Left ventricle myocardium superior (tissue), 1 donor: ENCODE measurements around the gene GNPTAB. TPM values are rescaled to one million over a fixed set of nuclear protein-coding genes. Genes with fewer than 3 reads are reported as not detected.
"Not testable (repeated sequence)": the region's sequence is repeated elsewhere in the genome, so short reads cannot be mapped to it uniquely, and the experiment has no call there.

Experiments used
- ATAC-seq: fragments of 200-7000 bp; cut with Tn5 transposase; one replicate; pipeline ENCODE4 v1.9.1; 2020; ENCODE audit warnings: mild to moderate bottlenecking, moderate library complexity
- DNase-seq: peaks from one replicate; pipeline ENCODE4 v3.0.0-alpha.2; 2020
- intact Hi-C: fragments of 100-400 bp; cut with micrococcal nuclease; formaldehyde crosslinking; loops from one replicate; pipeline ENCODE4 v1.11.0; 2022
- total RNA-seq: library from RNA; stranded (reverse); fragmentation: NEBNext Ultra II Directional; extraction: Animal tissue kit (Norgen Biotek cat#: 25700); gene quantifications from one replicate; pipeline ENCODE4 v1.2.1, GENCODE V29; 2021
- donor health status: DM: no; HTN: yes; CAD: no; lungs with severe emphysema.

Gene GNPTAB
- total RNA-seq, 1 donor from 2014 or later, result 47.8 TPM

- ATAC-seq (no peak), DNase-seq (no peak)
- intact Hi-C loops, result no loop called here
Observed at GRCh38 chr12:101813117-101813516, 17.6 kb downstream of the GNPTAB start.

- intact Hi-C loops, ATAC-seq, DNase-seq: not testable (repeated sequence)
Observed at GRCh38 chr12:101812716-101813115, 18.0 kb downstream of the GNPTAB start.

- ATAC-seq, intact Hi-C loops, DNase-seq: not testable (repeated sequence)
Observed at GRCh38 chr12:101811342-101811741, 19.4 kb downstream of the GNPTAB start.

DNA sequence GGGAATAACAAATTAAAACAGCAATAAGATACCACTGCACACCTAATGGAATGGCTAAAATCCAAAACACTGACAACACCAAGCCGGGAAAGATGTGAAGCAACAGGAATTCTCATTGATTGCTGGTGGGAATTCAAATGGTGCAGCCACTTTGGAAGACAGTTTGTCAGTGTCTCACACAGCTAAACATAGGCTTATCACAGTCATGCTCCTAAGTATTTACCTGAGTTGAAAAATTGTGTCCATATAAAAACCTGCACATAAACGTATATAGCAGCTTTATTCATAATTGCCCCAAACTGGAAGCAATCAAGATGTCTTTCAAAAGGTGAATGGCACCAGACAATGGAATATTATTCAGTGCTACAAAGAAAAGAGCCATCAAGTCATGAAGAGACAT lies 21.6 kb downstream of the GNPTAB start:
- intact Hi-C loops, result no loop called here
- DNase-seq, result no peak
- no peak for ATAC-seq

DNA sequence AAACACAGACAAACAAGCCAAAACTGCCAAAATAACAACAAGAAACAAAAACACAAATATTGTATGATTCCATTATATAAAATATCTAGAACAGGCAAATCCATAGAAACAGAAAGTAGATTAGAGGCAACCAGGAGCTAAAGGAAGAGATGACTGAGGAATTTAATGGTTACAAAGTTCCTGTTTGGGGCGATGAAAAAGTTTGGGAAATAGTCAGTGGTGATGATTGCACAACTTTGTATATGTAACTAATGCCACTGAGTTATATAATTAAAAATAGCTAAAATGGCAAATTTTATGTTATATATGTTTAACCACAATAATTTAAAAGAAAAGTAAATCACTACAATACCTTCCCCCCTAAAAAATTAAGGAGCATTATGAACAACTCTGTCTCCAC lies 24.5 kb downstream of the GNPTAB start:
- DNase-seq, result no peak
- no peak for ATAC-seq
- intact Hi-C loops, result no loop called here

GRCh38 chr12:101804409-101804808 lies 26.4 kb downstream of the GNPTAB start:
- DNase-seq, result no peak
- intact Hi-C loops, result no loop called here
- ATAC-seq, result no peak

DNA sequence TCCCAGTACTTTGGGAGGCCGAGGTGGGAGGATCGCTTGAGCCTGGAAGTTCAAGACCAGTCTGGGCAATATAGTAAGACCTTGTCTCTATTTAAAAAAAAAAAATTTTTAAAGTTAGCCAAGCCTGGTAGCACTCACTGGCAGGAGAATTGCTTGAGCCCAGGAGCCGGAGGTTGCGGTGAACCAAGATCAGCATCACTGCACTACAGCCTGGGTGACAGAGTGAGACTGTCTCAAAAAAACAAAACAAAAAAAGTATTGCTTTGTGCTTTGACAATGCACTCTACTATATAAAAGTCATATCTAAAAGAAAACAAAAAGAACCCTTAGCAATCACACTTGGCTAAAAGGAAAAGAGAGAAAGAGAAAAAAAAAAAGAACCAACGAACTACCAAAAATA lies 26.8 kb downstream of the GNPTAB start:
- no peak for ATAC-seq
- no peak for DNase-seq
- intact Hi-C loops, result no loop called here

DNA sequence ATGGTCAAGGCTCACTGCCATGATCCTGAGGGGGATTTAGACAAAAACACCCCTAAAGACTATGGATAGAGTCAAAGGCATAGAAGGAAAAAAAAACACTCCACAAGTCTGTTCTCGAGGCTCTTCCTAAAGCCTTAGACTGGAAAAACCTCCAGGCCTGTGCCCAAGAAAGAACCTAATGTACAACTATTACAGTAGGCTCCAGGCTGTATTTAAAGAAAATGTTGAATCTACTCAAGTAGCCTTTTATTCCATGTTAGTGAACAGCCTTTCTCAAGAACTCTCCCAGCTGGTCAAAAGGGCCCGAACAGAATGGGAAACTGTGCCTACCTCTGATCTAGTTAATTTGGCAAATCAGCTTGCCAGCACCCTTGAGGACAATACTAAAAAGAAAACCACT lies 28.3 kb downstream of the GNPTAB start:
- intact Hi-C loops, result no loop called here
- no peak for DNase-seq
- no peak for ATAC-seq

- no peak for DNase-seq
- intact Hi-C loops, result no loop called here
- ATAC-seq, result no peak
Observed at GRCh38 chr12:101799774-101800173, 31.0 kb downstream of the GNPTAB start.

- no peak for ATAC-seq
- DNase-seq, result no peak
- intact Hi-C loops, result no loop called here
Observed at GRCh38 chr12:101795786-101796185, 35.0 kb downstream of the GNPTAB start.

GRCh38 chr12:101795013-101795412 lies 35.7 kb downstream of the GNPTAB start:
- intact Hi-C loops, result no loop called here
- ATAC-seq (no peak), DNase-seq (no peak)

GRCh38 chr12:101794574-101794973 lies 36.2 kb downstream of the GNPTAB start:
- DNase-seq (no peak), ATAC-seq (no peak)
- intact Hi-C loops, result no loop called here

- intact Hi-C loops, result no loop called here
- DNase-seq, result no peak
- no peak for ATAC-seq
Observed at GRCh38 chr12:101793401-101793800, 37.4 kb downstream of the GNPTAB start.

DNA sequence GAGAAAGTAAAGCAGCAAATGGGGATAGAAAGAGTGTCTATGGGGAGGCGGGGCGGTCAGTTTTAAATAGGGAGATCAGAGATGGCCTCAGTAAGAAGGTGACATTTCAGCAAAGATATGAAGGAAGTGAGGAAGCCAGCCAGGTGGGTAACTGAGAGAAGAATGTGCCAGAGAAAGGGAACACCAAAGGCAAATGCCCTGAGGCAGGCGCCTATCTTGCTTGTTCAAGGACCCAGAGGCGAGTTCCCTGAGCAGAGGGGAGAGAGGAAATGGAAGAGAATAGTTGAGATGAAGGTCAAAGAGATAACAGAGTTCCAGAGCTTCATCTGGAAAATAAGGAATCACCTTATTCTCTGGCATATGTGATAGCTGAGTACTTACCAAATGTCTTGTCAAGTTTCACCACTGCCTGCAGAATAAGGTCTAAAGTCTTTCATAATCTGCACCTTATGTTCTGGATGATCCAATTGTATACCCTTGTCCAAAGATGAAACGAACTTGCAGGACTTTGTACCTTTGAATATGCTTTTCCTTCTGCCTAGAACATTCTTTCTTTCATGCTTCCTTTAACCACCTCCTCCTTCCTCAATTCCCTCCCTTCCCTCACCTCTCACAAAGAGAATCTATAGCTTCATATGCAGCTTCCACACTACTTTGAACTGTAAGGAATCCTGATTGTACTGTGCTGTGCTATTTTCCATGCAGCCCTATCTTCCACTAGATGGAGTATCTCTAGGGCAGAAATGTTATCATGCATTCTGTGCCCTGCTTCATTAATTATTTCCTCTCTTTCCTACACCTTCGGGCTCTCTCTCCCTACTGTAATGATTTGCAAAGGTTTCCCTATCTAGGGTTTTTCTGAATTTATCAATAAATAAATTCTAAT lies 38.5 kb downstream of the GNPTAB start:
- peak; percentile 47 for ATAC-seq
- intact Hi-C loops, result no loop called here
- no peak for DNase-seq

DNA sequence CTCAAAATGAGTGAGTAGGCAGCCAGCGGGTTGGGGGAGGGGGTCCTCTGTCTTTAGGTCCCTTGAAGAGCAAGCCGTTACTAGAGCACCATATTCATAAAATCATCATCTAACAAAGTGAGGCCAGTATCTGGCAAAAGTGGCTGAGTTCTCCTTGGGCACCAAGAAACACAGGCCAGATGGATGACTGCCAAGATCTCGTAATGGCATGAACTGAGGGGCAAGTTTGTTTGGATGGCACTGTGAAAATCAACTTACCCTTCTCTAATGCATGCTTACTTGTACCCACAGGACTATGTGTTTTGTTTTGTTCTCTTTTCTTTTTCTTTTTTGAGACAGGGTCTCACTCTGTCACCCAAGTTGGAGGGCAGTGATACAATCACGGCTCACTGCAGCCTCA lies 41.6 kb downstream of the GNPTAB start:
- intact Hi-C loops, result no loop called here
- DNase-seq, result no peak
- no peak for ATAC-seq

DNA sequence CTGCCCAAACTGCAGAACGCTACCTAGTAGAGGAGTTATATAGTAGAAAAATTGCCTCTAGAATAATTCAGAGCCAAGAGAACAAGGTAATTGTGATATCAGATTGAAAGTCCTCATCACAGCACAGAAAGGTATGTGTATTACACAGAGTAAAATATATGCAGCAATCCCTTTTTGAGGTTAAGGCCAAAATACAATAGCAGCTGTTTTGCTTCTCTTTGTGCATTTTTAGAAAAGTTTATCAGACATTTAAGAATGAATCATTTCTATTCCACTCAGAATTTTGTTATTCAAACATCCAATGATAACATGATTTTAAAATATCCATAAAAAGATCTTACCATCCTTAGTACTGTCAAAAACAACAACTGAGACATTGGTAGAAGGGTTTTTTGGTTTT lies 45.1 kb downstream of the GNPTAB start:
- intact Hi-C loops, result no loop called here
- no peak for DNase-seq
- ATAC-seq, result no peak

DNA sequence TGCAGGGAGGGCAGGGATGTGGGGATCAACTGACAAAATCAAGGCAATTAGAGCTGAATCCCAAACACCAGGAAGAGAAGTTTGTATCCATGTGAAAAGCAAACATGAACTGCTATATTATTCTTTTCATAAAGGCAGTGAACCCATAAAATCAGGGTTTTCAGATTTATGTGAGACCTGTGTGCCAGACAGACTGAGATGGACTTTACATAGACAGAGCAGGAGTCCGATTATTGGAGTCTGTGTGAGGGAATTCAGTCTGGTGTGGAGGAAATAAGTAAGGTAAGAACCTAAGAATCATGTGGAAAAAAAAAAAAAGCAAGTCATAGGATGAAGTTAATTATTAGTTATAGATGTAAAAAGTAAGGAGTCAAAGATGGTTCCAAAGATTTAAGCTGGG lies 46.4 kb downstream of the GNPTAB start:
- ATAC-seq (no peak), DNase-seq (no peak)
- intact Hi-C loops, result loop anchor here (5.0 kb wide), 1 partner anchor 43 kb away; no protein-coding TSS in a partner anchor

GRCh38 chr12:101783838-101784237 lies 46.9 kb downstream of the GNPTAB start:
- ATAC-seq (no peak), DNase-seq (no peak)
- intact Hi-C loops, result loop anchor here (5.0 kb wide), 1 partner anchor 43 kb away; no protein-coding TSS in a partner anchor

DNA sequence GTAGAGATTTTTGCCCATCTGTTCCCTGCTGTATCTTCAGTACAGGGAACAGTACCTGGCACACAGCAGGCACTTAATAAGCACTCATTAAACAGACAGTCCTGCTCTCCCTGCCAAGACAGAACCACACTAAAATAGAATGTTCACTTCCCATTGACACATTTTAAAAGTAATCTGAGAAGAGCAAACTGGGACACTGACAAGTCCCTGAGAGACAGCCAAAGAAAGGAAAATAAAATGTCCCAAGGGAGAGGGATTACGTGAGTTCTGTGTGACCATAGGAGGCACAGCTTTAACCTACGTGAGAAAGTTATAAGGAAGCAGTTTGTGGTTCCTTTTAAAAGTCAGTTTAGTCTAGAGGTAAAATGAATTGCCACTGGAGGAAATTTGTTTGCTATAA lies 47.6 kb downstream of the GNPTAB start:
- ATAC-seq, result peak; percentile 81
- intact Hi-C loops, result loop anchor here (5.0 kb wide), 1 partner anchor 44 kb away; no protein-coding TSS in a partner anchor
- DNase-seq, result no peak

GRCh38 chr12:101782273-101782731 lies 48.5 kb downstream of the GNPTAB start:
- intact Hi-C loops, result loop anchor here (5.0 kb wide), 1 partner anchor 45 kb away; no protein-coding TSS in a partner anchor
- ATAC-seq, result no peak
- DNase-seq, result no peak

DNA sequence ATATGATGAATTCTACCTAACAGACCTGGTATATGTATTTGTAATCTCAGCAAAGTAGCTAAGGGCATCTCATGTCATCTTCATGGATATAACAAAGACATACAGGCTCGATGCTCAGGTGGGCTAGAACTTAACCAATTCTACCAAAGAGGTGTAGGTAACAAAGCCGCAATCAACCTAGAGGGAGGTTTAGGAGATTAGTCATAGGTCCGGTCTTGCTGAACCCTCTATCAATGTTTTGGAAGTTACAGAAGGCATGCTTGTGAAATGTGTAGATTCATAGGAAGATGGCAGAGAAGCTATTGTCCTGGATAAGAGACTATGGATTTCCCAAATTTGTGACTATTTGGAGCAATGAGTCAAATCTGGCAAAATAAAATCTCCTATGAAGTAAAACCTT lies 48.9 kb downstream of the GNPTAB start:
- ATAC-seq, result no peak
- no peak for DNase-seq
- intact Hi-C loops, result loop anchor here (5.0 kb wide), 1 partner anchor 45 kb away; no protein-coding TSS in a partner anchor
